Stimulated activated effector memory CD8-positive, alpha-beta T cell treated with anti-CD3 and anti-CD28 coated beads, Interleukin-12 subunit alpha, Interleukin-12 subunit beta, amount 100 ng/mL, for 72 hours (primary cell): ENCODE measurements around the gene MDGA2.

ENCODE experiments used
- ATAC-seq: fragments of 150-1000 bp; cut with Tn5 transposase; 2 replicates; pipeline ENCODE4 v1.10.0; 2021
- DNase-seq, 2 donors: peaks; one replicate each; pipeline ENCODE4 v3.0.0; 2021 to 2022; ENCODE audit warnings: low spot score in 2 of 2
- H3K27ac Mint-ChIP-seq: one replicate; pipeline ENCODE4 v1.8.0; 2022; ENCODE audit warnings: mild to moderate bottlenecking, mixed read lengths
- H3K36me3 Mint-ChIP-seq: one replicate; pipeline ENCODE4 v1.8.0; 2022; ENCODE audit warnings: mild to moderate bottlenecking, mixed read lengths
- H3K4me1 Mint-ChIP-seq: one replicate; pipeline ENCODE4 v1.8.0; 2022; ENCODE audit warnings: mixed read lengths
- H3K4me3 Mint-ChIP-seq: one replicate; pipeline ENCODE4 v1.8.0; 2022; ENCODE audit warnings: mild to moderate bottlenecking, mixed read lengths
- H3K9me3 Mint-ChIP-seq: one replicate; pipeline ENCODE4 v1.8.0; 2022; ENCODE audit warnings: mixed read lengths

Gene MDGA2

DNA sequence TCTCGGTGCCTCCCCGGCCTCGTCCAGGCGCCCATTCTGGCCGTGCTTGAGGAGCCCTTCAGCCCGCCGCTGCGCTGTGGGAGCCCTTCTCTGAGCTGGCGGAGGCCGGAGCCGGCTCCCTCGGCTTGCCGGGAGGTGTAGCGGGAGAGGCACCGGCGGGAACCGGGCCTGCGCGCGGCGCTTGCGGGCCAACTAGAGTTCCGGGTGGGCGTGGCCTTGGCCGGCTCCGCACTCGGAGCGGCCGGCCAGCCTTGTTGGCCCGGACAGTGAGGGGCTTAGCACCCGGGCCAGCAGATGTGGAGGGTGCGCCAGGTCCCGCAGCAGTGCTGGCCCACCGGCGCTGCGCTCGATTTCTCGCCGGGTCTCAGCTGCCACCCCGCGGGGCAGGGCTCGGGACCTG, 855.1 kb downstream of the MDGA2 start:
- H3K27ac Mint-ChIP-seq = no peak overlapping the region
- DNase-seq (no peak), ATAC-seq (no peak)
- no peaks in the 10 kb centered on the region for H3K4me1 Mint-ChIP-seq
- H3K36me3 Mint-ChIP-seq = no peaks in the 10 kb centered on the region
- H3K4me3 Mint-ChIP-seq = no peak overlapping the region
- peaks cover 18% of the 10 kb centered on the region for H3K9me3 Mint-ChIP-seq

DNA sequence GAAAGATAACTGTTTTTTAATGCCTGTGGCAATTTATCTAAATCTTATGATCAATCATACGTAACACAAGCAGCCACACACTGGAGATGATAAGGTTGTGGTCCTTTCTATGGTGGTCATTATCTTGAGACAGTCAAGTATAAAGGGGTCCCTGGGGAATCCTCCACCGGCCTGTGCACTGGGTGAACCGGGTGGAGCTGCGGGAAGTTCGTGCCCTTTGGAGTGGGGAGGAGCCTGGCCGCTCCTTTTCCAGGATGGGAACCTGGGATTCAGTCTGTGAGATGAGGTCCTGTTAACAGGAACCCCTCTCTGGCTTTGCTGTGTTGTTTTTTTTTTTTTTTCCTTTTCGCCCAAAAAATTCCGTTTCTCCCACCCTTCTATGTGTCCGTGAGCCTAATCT, 856.3 kb downstream of the MDGA2 start:
- no peak for ATAC-seq
- H3K27ac Mint-ChIP-seq = no peak overlapping the region
- DNase-seq = no peak
- no peaks in the 10 kb centered on the region for H3K36me3 Mint-ChIP-seq
- no peak overlapping the region for H3K4me3 Mint-ChIP-seq
- H3K9me3 Mint-ChIP-seq = peaks cover 21% of the 10 kb centered on the region
- H3K4me1 Mint-ChIP-seq = no peaks in the 10 kb centered on the region

DNA sequence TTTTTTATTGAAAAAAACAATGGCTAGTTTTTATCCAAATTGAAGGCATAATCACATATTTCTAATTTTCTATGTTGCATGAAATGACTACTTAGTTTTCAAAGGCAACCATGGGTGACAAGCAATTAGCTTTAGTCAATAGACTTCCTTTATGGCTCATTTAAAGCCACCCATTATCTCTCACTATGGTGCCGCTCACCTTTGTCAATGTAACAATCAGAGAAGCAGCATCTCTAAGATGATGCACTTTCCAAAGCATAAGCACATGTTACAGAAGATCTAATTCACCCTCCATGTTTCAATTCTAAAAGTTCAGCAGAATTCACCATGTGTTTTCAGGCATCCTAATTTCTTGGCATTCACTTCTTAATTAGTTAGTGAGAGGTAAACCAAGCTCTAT, 857.3 kb downstream of the MDGA2 start:
- no peak for DNase-seq
- Mint-ChIP-seq H3K4me1 (no peaks in the 10 kb centered on the region), H3K36me3 (no peaks in the 10 kb centered on the region), H3K4me3 (no peak overlapping the region), H3K9me3 (peaks cover 23% of the 10 kb centered on the region), H3K27ac (no peak overlapping the region)
- ATAC-seq = no peak

DNA sequence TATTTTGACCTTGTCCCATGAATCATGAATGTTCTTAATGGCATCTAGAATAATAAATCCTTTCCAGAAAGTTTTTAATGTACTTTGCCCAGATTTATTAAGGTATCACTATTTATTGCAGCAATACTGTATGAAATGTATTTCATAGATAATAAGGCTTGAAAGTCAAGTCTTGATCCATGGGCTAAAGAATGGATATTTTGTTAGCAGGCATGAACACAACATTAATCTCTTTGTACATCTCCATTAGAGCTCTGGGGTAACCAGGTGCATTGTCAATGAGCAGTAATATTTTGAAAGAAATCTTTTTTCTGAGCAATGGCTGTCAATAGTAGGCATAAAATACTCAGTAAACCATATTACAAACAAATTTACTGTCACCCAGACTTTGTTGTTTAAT, 882.3 kb downstream of the MDGA2 start:
- ATAC-seq (no peak), DNase-seq (no peak)
- no peaks in the 10 kb centered on the region for H3K36me3 Mint-ChIP-seq
- H3K9me3 Mint-ChIP-seq = peaks cover 17% of the 10 kb centered on the region
- no peak overlapping the region for H3K4me3 Mint-ChIP-seq
- H3K27ac Mint-ChIP-seq = no peak overlapping the region
- no peaks in the 10 kb centered on the region for H3K4me1 Mint-ChIP-seq
